Parathyroid adenoma (tissue), 2 donors: ENCODE results near the gene MAGI2.

Experiments
- H2AFZ ChIP-seq: fragments of 300-600 bp; sonication (generic); one replicate; pipeline ENCODE4 v1.7.0; 2017; ENCODE audit warnings: antibody characterized with exemption, mild to moderate bottlenecking
- H3K27ac ChIP-seq: fragments of 300-600 bp; sonication (generic); one replicate; pipeline ENCODE4 v1.7.0; 2017
- H3K27me3 ChIP-seq: fragments of 300-600 bp; sonication (generic); one replicate; pipeline ENCODE4 v1.7.0; 2017; ENCODE audit warnings: low read length; ENCODE audit not compliant: control insufficient read depth, insufficient read depth
- H3K36me3 ChIP-seq: fragments of 300-600 bp; sonication (generic); one replicate; pipeline ENCODE4 v1.7.0; 2017; ENCODE audit warnings: low read length; ENCODE audit not compliant: control insufficient read depth, insufficient read depth
- H3K4me1 ChIP-seq: fragments of 300-600 bp; sonication (generic); one replicate; pipeline ENCODE4 v1.7.0; 2017; ENCODE audit warnings: control low read depth
- H3K4me2 ChIP-seq: fragments of 300-600 bp; sonication (generic); one replicate; pipeline ENCODE4 v1.7.0; 2017; ENCODE audit warnings: low read length
- H3K4me3 ChIP-seq: fragments of 300-600 bp; sonication (generic); one replicate; pipeline ENCODE4 v1.7.0; 2017; ENCODE audit warnings: low read depth, low read length
- H3K79me2 ChIP-seq: fragments of 300-600 bp; sonication (generic); one replicate; pipeline ENCODE4 v1.7.0; 2017; ENCODE audit warnings: control low read depth
- H3K9ac ChIP-seq: fragments of 300-600 bp; sonication (generic); one replicate; pipeline ENCODE4 v1.7.0; 2017; ENCODE audit warnings: mild to moderate bottlenecking
- H3K9me3 ChIP-seq: fragments of 300-600 bp; sonication (generic); one replicate; pipeline ENCODE4 v1.7.0; 2017; ENCODE audit warnings: low read length; ENCODE audit not compliant: control insufficient read depth
- TF ChIP-seq, protein P1 (sequence below): fragments of 300-600 bp; sonication (generic); IDR thresholded peaks from one replicate; pipeline ENCODE4 v1.7.0; 2017; ENCODE audit warnings: antibody characterized with exemption, mild to moderate bottlenecking
- donor health status: primary hyperparathyroidism.

MAGI2 gene

DNA sequence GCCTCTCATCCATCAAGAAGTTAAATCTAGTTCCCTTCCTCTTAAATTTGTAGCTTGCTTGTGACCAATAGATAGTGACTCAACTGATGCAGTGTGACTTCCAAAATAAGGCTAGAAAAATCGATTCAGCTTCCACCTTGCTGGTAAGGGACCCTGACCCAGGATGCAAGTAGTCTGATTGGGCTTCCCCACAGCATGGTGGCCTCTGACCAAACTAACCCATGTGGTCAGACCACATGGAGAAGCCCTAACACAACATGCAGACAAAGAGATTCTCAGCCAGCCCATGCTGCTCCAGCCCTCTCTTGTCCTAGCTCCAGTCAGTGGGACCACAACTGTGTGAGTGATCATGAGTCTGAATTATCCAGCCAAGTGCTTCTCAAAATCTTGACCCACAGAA, 710.8 kb downstream of the MAGI2 start:
- Histone ChIP-seq H3K4me3 (no peak overlapping the region), H3K36me3 (no peaks in the 10 kb centered on the region), H3K27me3 (no peaks in the 10 kb centered on the region), H3K9ac (no peak overlapping the region), H3K79me2 (no peaks in the 10 kb centered on the region), H3K4me1 (peaks cover 3% of the 10 kb centered on the region), H2AFZ (no peak overlapping the region), H3K9me3 (no peaks in the 10 kb centered on the region), H3K4me2 (no peak overlapping the region), H3K27ac (no peak overlapping the region)
- TF ChIP-seq, protein P1, sequence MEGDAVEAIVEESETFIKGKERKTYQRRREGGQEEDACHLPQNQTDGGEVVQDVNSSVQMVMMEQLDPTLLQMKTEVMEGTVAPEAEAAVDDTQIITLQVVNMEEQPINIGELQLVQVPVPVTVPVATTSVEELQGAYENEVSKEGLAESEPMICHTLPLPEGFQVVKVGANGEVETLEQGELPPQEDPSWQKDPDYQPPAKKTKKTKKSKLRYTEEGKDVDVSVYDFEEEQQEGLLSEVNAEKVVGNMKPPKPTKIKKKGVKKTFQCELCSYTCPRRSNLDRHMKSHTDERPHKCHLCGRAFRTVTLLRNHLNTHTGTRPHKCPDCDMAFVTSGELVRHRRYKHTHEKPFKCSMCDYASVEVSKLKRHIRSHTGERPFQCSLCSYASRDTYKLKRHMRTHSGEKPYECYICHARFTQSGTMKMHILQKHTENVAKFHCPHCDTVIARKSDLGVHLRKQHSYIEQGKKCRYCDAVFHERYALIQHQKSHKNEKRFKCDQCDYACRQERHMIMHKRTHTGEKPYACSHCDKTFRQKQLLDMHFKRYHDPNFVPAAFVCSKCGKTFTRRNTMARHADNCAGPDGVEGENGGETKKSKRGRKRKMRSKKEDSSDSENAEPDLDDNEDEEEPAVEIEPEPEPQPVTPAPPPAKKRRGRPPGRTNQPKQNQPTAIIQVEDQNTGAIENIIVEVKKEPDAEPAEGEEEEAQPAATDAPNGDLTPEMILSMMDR: no peak

- Histone ChIP-seq H3K79me2 (no peaks in the 10 kb centered on the region), H3K4me2 (no peak overlapping the region), H3K9me3 (no peaks in the 10 kb centered on the region), H3K36me3 (no peaks in the 10 kb centered on the region), H3K4me1 (no peaks in the 10 kb centered on the region), H3K27me3 (no peaks in the 10 kb centered on the region), H3K4me3 (no peak overlapping the region), H3K27ac (no peak overlapping the region), H3K9ac (no peak overlapping the region), H2AFZ (no peak overlapping the region)
- TF ChIP-seq, protein P1: no peak
Measured at GRCh38 chr7:78736548-78736947, 716.9 kb downstream of the MAGI2 start.

GRCh38 chr7:78734626-78735025, 718.8 kb downstream of the MAGI2 start:
- H3K79me2 ChIP-seq: no peaks in the 10 kb centered on the region
- no peak overlapping the region for H3K27ac ChIP-seq
- H3K36me3 ChIP-seq: no peaks in the 10 kb centered on the region
- no peak overlapping the region for H3K4me3 ChIP-seq
- H3K9ac ChIP-seq: no peak overlapping the region
- no peaks in the 10 kb centered on the region for H3K4me1 ChIP-seq
- TF ChIP-seq, protein P1: no peak
- H3K4me2 ChIP-seq: no peak overlapping the region
- H2AFZ ChIP-seq: no peak overlapping the region
- no peaks in the 10 kb centered on the region for H3K27me3 ChIP-seq
- no peaks in the 10 kb centered on the region for H3K9me3 ChIP-seq

- Histone ChIP-seq H3K79me2 (no peaks in the 10 kb centered on the region), H3K4me2 (no peak overlapping the region), H3K4me1 (no peaks in the 10 kb centered on the region), H3K27me3 (no peaks in the 10 kb centered on the region), H3K27ac (no peak overlapping the region), H3K9ac (no peak overlapping the region), H3K9me3 (no peaks in the 10 kb centered on the region), H3K36me3 (no peaks in the 10 kb centered on the region), H2AFZ (no peak overlapping the region), H3K4me3 (no peak overlapping the region)
- TF ChIP-seq, protein P1: no peak
Measured at GRCh38 chr7:78720066-78720465, 733.4 kb downstream of the MAGI2 start.

GRCh38 chr7:78718212-78718611, 735.3 kb downstream of the MAGI2 start:
- Histone ChIP-seq H3K27ac (no peak overlapping the region), H3K79me2 (no peaks in the 10 kb centered on the region), H3K4me1 (no peaks in the 10 kb centered on the region), H3K9me3 (no peaks in the 10 kb centered on the region), H3K27me3 (no peaks in the 10 kb centered on the region), H3K36me3 (no peaks in the 10 kb centered on the region), H2AFZ (no peak overlapping the region), H3K9ac (no peak overlapping the region), H3K4me3 (no peak overlapping the region), H3K4me2 (no peak overlapping the region)
- TF ChIP-seq, protein P1: no peak
